Testis (tissue), 2 donors: ENCODE results near the gene DGKH.

Source experiments
- CTCF ChIP-seq, 3 experiments: fragments of 450-650 bp in 2 of 3; fragments of 200-600 bp in 1 of 3; sonication (generic) in 1 of 3; IDR thresholded peaks; one replicate each; pipeline ENCODE4 v1.5.1; 2016 to 2019; ENCODE audit warnings: antibody characterized with exemption in 3 of 3, mild to moderate bottlenecking in 2 of 3, moderate library complexity in 1 of 3
- POLR2A ChIP-seq: fragments of 450-650 bp; IDR thresholded peaks from one replicate; pipeline ENCODE4 v1.6.1; 2017; ENCODE audit warnings: antibody characterized with exemption, mild to moderate bottlenecking, moderate library complexity

- TF ChIP-seq POLR2A (no peak), CTCF (IDR thresholded peaks at IDR 0.05) (no peak)
These were observed 46.9 kb upstream of the DGKH start for GRCh38 chr13:42001580-42001979.
